Measurements from ENCODE around the gene IGF2R.

The IGF2R gene

GRCh38 chr6:160044687-160045086 lies 75.8 kb downstream of the IGF2R start:
- no peak for DNase-seq (ENCODE audit: low read depth)

GRCh38 chr6:160048471-160048870 lies 79.6 kb downstream of the IGF2R start:
- DNase-seq (ENCODE audit: low read depth): no peak

- DNase-seq (ENCODE audit: low read depth): no peak
These were observed 80.5 kb downstream of the IGF2R start for GRCh38 chr6:160049346-160049745.

- no peak for DNase-seq (ENCODE audit: low read depth)
These were observed 81.1 kb downstream of the IGF2R start for GRCh38 chr6:160050022-160050421.

- peak; percentile 27 for DNase-seq (ENCODE audit: low read depth)
These were observed 82.5 kb downstream of the IGF2R start for GRCh38 chr6:160051390-160051789.

- DNase-seq (ENCODE audit: low read depth): no peak
These were observed 85.4 kb downstream of the IGF2R start for GRCh38 chr6:160054271-160054670.

- no peak for DNase-seq (ENCODE audit: low read depth)
These were observed 86.0 kb downstream of the IGF2R start for GRCh38 chr6:160054913-160055312.

GRCh38 chr6:160055378-160055777 lies 86.5 kb downstream of the IGF2R start:
- no peak for DNase-seq (ENCODE audit: low read depth)

- no peak for DNase-seq (ENCODE audit: low read depth)
These were observed 86.9 kb downstream of the IGF2R start for GRCh38 chr6:160055813-160056212.

GRCh38 chr6:160057080-160057479 lies 88.2 kb downstream of the IGF2R start:
- no peak for DNase-seq (ENCODE audit: low read depth)

- DNase-seq (ENCODE audit: low read depth): no peak
These were observed 89.8 kb downstream of the IGF2R start for GRCh38 chr6:160058603-160059215.

- DNase-seq (ENCODE audit: low read depth): no peak
These were observed 91.3 kb downstream of the IGF2R start for GRCh38 chr6:160060221-160060620.

- no peak for DNase-seq (ENCODE audit: low read depth)
These were observed 92.1 kb downstream of the IGF2R start for GRCh38 chr6:160060920-160061447.

- DNase-seq (ENCODE audit: low read depth): no peak
These were observed 95.0 kb downstream of the IGF2R start for GRCh38 chr6:160063771-160064413.

- DNase-seq (ENCODE audit: low read depth): no peak
These were observed 96.3 kb downstream of the IGF2R start for GRCh38 chr6:160065200-160065599.

- DNase-seq (ENCODE audit: low read depth): no peak
These were observed 98.7 kb downstream of the IGF2R start for GRCh38 chr6:160067564-160067963.

GRCh38 chr6:160068346-160068745 lies 99.5 kb downstream of the IGF2R start:
- DNase-seq (ENCODE audit: low read depth): no peak

- DNase-seq (ENCODE audit: low read depth): no peak
These were observed 100.2 kb downstream of the IGF2R start for GRCh38 chr6:160069050-160069454.

GRCh38 chr6:160069459-160069858 lies 100.6 kb downstream of the IGF2R start:
- no peak for DNase-seq (ENCODE audit: low read depth)

GRCh38 chr6:160070427-160070826 lies 101.5 kb downstream of the IGF2R start:
- DNase-seq (ENCODE audit: low read depth): no peak

- no peak for DNase-seq (ENCODE audit: low read depth)
These were observed 101.9 kb downstream of the IGF2R start for GRCh38 chr6:160070831-160071230.

- DNase-seq (ENCODE audit: low read depth): no peak
These were observed 103.2 kb downstream of the IGF2R start for GRCh38 chr6:160071805-160072690.

GRCh38 chr6:160073272-160073671 lies 104.4 kb downstream of the IGF2R start:
- DNase-seq (ENCODE audit: low read depth): no peak

All from CMK (cell line).